Spleen (tissue), 11 donors: ENCODE measurements around the gene ULBP2. TPM values are rescaled to one million over a fixed set of nuclear protein-coding genes. Genes with fewer than 3 reads are reported as not detected.

Source experiments
- DNase-seq: peaks from one replicate; pipeline ENCODE4 v3.0.0-alpha.2; 2020
- H3K27ac ChIP-seq, 8 donors: fragments of 200-600 bp; sonication (generic) in 7 of 8; 1 replicate in 4 of 8; 2 replicates in 4 of 8; pipeline versions ENCODE4 v1.5.0 to v1.8.0; 2016 to 2021; ENCODE audit warnings: inconsistent platforms in 4 of 8, mild to moderate bottlenecking in 4 of 8, moderate library complexity in 1 of 8
- H3K27me3 ChIP-seq, 7 donors: fragments of 200-600 bp; sonication (generic) in 6 of 7; replicated peaks in 1 of 7; 1 replicate in 4 of 7; 2 replicates in 3 of 7; pipeline versions ENCODE4 v1.5.0 to v1.8.0; 2016 to 2021; ENCODE audit warnings: inconsistent platforms in 3 of 7, mild to moderate bottlenecking in 1 of 7
- H3K36me3 ChIP-seq, 6 donors: fragments of 200-600 bp; sonication (generic) in 5 of 6; 1 replicate in 4 of 6; 2 replicates in 2 of 6; pipeline versions ENCODE4 v1.5.0 to v1.8.0; 2016 to 2021; ENCODE audit warnings: inconsistent platforms in 2 of 6
- H3K4me1 ChIP-seq, 6 donors: fragments of 200-600 bp; sonication (generic) in 5 of 6; 1 replicate in 3 of 6; 2 replicates in 3 of 6; pipeline versions ENCODE4 v1.5.0 to v1.8.0; 2016 to 2021; ENCODE audit warnings: inconsistent platforms in 3 of 6
- H3K4me3 ChIP-seq, 8 donors: fragments of 200-600 bp; sonication (generic) in 7 of 8; 1 replicate in 4 of 8; 2 replicates in 4 of 8; pipeline versions ENCODE4 v1.5.0 to v1.8.0; 2016 to 2021; ENCODE audit warnings: inconsistent platforms in 4 of 8, mild to moderate bottlenecking in 4 of 8, moderate library complexity in 2 of 8
- H3K9me3 ChIP-seq, 8 donors: fragments of 200-600 bp; sonication (generic) in 7 of 8; 1 replicate in 4 of 8; 2 replicates in 4 of 8; pipeline versions ENCODE4 v1.5.0 to v1.8.0; 2016 to 2021; ENCODE audit warnings: inconsistent platforms in 4 of 8
- CTCF ChIP-seq, 11 experiments: fragments of 200-600 bp in 7 of 11; fragments of 450-650 bp in 4 of 11; sonication (generic) in 4 of 11; IDR thresholded peaks in 8 of 11; conservative IDR thresholded peaks in 3 of 11; 1 replicate in 7 of 11; 2 replicates in 4 of 11; pipeline versions ENCODE4 v1.4.0 to v1.8.0; 2016 to 2021; ENCODE audit warnings: antibody characterized with exemption in 11 of 11, inconsistent platforms in 4 of 11, mild to moderate bottlenecking in 1 of 11
- POLR2A ChIP-seq, 3 donors: fragments of 450-650 bp; IDR thresholded peaks; one replicate each; pipeline ENCODE4 v1.5.1; 2017; ENCODE audit warnings: antibody characterized with exemption in 3 of 3, mild to moderate bottlenecking in 1 of 3
- POLR2AphosphoS5 ChIP-seq, 3 donors: sonication (generic); formaldehyde crosslinking; IDR thresholded peaks; one replicate each; pipeline ENCODE4 v1.5.1; 2017; ENCODE audit warnings: antibody characterized with exemption in 3 of 3
- WGBS, 5 donors: extraction: QIAGEN DNeasy Blood & Tissue Kit in 3 of 5; methylation state at CpG; one replicate each; pipeline versions ENCODE4 v1.1.5 to v1.1.7; 2013 to 2018; 5-methylcytosine and 5-hydroxymethylcytosine counted together
- intact Hi-C: fragments of 100-400 bp; cut with DNase I; formaldehyde crosslinking; loops from one replicate; pipeline ENCODE4 v1.15.0; 2023; ENCODE audit warnings: low total_unique reads
- polyA plus RNA-seq, 3 donors: library from polyadenylated mRNA; stranded (reverse); fragments of 200-250 nt; gene quantifications; one replicate each; pipeline ENCODE4 v1.2.1, GENCODE V29; 2013
- total RNA-seq, 7 donors: library from RNA; depleted of rRNA in 3 of 7; stranded (reverse); fragments of >200 nt in 3 of 7; fragmentation: NEBNext Ultra II Directional in 4 of 7; extraction: Animal tissue kit (Norgen Biotek cat#: 25700) in 4 of 7; gene quantifications; one replicate each; pipeline versions ENCODE4 v1.1.0 to v1.2.1, GENCODE V29; 2016 to 2021
- donor health status: healthy with polysubstance abuse.
- donor health status: DM: no; HTN: no; CAD: no; lungs with moderate emphysema.
- donor health status: DM: no; HTN: no; CAD: no.
- donor health status: Bipolar disorder and iron deficiency.
- donor health status: healthy.
- donor health status: DM: no; HTN: no; CAD: no.
- donor health status: DM: yes; HTN: yes; CAD: no.

Gene ULBP2
- total and polyA plus RNA-seq, 10 donors, result 0.10 to 0.30 (median 0.20) TPM; not detected in 7

GRCh38 chr6:149934249-149935156 lies 7.3 kb upstream of the ULBP2 start:
- Histone ChIP-seq H3K27me3 (peaks cover 2 to 100% (median 81%) of the 10 kb centered on the region in 7 donors), H3K4me3 (no peak overlapping the region), H3K9me3 (no peaks in the 10 kb centered on the region), H3K4me1 (peaks cover 11 to 24% (median 14%) of the 10 kb centered on the region in 6 donors), H3K36me3 (no peaks in the 10 kb centered on the region), H3K27ac (no peak overlapping the region)
- TF ChIP-seq POLR2AphosphoS5 (IDR thresholded peaks at IDR 0.05), result no peak
- TF ChIP-seq CTCF (IDR thresholded peaks at IDR 0.05 in 8 of 11, conservative IDR thresholded peaks at IDR 0.05 in 3 of 11), result peak; percentile 59 to 87 (median 80)
- DNase-seq, result no peak
- WGBS, 5 donors, result 32 to 38% (median 35%) methylated on average over 11 of the region's 11 CpGs
- intact Hi-C loops, result loop anchor here (2.0 kb wide), 1 partner anchor 82 kb away; no protein-coding TSS in a partner anchor

- no peak for DNase-seq
- Histone ChIP-seq H3K9me3 (no peaks in the 10 kb centered on the region), H3K27me3 (peaks cover 2 to 100% (median 86%) of the 10 kb centered on the region in 7 donors), H3K4me1 (peaks cover 11 to 28% (median 14%) of the 10 kb centered on the region in 6 donors), H3K4me3 (no peak overlapping the region), H3K36me3 (no peaks in the 10 kb centered on the region), H3K27ac (no peak overlapping the region)
- WGBS, 5 donors, result 44 to 60% (median 57%) methylated on average over 3 to 4 of the region's 4 CpGs
- intact Hi-C loops, result loop anchor here (2.0 kb wide), 1 partner anchor 82 kb away; no protein-coding TSS in a partner anchor
- no peak for TF ChIP-seq POLR2AphosphoS5 (IDR thresholded peaks at IDR 0.05)
- TF ChIP-seq POLR2A (IDR thresholded peaks at IDR 0.05), result no peak
- no peak for TF ChIP-seq CTCF (IDR thresholded peaks at IDR 0.05 in 8 of 11, conservative IDR thresholded peaks at IDR 0.05 in 3 of 11)
Observed at GRCh38 chr6:149935246-149935645, 6.6 kb upstream of the ULBP2 start.

- Histone ChIP-seq H3K4me3 (no peak overlapping the region), H3K27ac (no peak overlapping the region), H3K4me1 (peaks cover 11 to 32% (median 16%) of the 10 kb centered on the region in 6 donors), H3K36me3 (no peaks in the 10 kb centered on the region), H3K27me3 (peaks cover 2 to 100% (median 88%) of the 10 kb centered on the region in 7 donors), H3K9me3 (no peaks in the 10 kb centered on the region)
- 42 to 49% (median 43%) methylated on average over 2 of the region's 2 CpGs for whole genome bisulfite sequencing, 5 donors
- intact Hi-C loops, result loop anchor here (2.0 kb wide), 1 partner anchor 81 kb away; no protein-coding TSS in a partner anchor
- no peak for TF ChIP-seq CTCF (IDR thresholded peaks at IDR 0.05 in 8 of 11, conservative IDR thresholded peaks at IDR 0.05 in 3 of 11)
- no peak for TF ChIP-seq POLR2A (IDR thresholded peaks at IDR 0.05)
- no peak for TF ChIP-seq POLR2AphosphoS5 (IDR thresholded peaks at IDR 0.05)
- DNase-seq, result no peak
Observed at GRCh38 chr6:149935668-149936067, 6.1 kb upstream of the ULBP2 start.

- TF ChIP-seq CTCF (IDR thresholded peaks at IDR 0.05 in 8 of 11, conservative IDR thresholded peaks at IDR 0.05 in 3 of 11) (no peak), POLR2AphosphoS5 (IDR thresholded peaks at IDR 0.05) (no peak), POLR2A (IDR thresholded peaks at IDR 0.05) (no peak)
- Histone ChIP-seq H3K36me3 (no peaks in the 10 kb centered on the region), H3K27ac (no peak overlapping the region), H3K9me3 (no peaks in the 10 kb centered on the region), H3K4me1 (peaks cover 11 to 43% (median 27%) of the 10 kb centered on the region in 6 donors), H3K27me3 (peaks cover 2 to 100% (median 89%) of the 10 kb centered on the region in 7 donors), H3K4me3 (no peak overlapping the region)
- WGBS, 5 donors, result 31 to 40% (median 34%) methylated on average over 2 of the region's 2 CpGs
- intact Hi-C loops, result no loop called here
- DNase-seq, result no peak
Observed at GRCh38 chr6:149936743-149937142, 5.1 kb upstream of the ULBP2 start.
